Skin of body (tissue), 2 donors: ENCODE data around the gene PIGL. TPM values are rescaled to one million over a fixed set of nuclear protein-coding genes. Genes with fewer than 3 reads are reported as not detected.
A peak's percentile ranks its signal among the peaks of the same experiment; 100 is the strongest.
"Not testable (repeated sequence)": the region's sequence is repeated elsewhere in the genome, so short reads cannot be mapped to it uniquely, and the experiment has no call there.

Experiments used
- DNase-seq: peaks from one replicate; lab custom pipeline; 2025; lab: John Stamatoyannopoulos, UW
- total RNA-seq: library from RNA; depleted of rRNA; stranded (reverse); fragments of >200 nt; gene quantifications from one replicate; pipeline ENCODE4 v1.2.3, GENCODE V29; 2014

PIGL gene
- total RNA-seq, 1 donor from 2014 or later = 27.1 TPM

DNA sequence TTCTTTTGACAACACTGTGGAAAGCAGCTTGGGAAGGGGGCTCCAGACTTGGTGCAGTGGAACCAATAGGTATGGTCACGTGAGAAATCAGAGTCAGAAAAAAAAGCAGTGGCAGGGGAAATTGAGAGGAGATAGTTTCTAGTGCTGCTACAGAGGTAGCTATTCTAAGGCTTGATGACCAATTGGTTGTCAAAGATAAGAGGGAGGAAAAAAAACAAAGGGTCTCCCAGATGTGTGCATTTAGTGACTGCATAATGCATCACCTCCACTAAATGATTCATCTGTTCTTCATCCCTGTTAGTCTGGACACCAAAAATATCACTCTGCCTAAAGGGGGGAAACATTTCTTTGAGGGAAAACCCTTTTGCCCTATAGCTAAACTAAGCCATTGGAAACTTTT lies 56.5 kb downstream of the PIGL start:
- DNase-seq = no peak

DNA sequence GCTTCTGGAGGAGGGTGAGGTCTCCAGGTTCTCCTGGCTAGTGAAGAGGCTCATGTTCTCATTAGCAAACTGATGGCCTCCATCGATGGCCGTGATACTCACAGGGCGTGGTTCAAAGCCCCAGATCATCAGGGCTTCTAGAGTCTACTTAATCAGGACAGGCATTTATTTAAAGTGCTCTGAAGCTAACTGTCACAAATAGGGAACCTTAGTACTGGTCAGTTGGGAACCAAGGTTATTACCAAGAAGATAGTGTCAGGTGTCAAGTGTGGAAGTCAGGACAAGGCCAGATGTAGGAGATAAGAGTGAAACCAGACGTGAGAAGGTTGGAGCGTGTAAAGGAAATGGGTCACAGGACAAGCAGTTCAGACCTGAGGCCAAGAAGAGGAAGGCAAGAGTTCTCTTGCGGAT lies 56.9 kb downstream of the PIGL start:
- DNase-seq = no peak

DNA sequence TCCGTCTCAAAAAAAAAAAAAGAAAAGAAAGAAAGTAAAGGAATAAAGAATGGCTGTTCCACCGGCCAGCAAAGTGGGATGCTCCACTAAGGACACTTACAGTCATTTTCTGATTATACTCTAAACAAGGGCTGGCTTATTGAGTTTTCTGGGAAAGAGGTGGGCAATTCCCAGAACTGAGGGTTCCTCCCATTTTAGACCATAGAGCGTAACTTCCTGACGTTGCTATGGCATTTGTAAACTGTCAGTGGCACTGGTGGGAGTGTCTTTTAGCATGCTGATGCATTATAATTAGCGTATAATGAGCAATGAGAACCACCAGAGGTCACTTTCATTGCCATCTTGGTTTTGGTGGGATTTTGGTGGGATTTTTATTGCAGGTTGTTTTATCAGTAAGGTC lies 58.0 kb downstream of the PIGL start:
- no peak for DNase-seq

DNA sequence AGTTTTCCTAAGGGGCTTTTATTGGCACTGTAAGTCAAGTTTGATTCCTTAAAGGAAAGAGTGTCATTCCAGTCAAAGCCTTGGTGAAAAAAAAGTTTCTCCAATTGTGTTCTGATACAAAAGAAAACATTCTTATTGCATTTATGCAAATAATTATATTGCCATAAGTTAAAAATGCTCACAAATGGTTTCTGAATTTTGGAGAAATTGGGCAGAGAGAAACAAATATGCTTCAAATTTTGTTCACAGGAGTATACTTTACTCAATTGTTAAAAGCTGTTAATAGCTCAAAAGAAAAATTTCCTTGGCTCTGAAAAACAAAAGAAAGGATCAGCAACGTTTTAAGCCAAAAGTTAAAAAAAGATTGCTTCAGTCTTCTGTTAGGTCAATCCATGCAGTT lies 60.2 kb downstream of the PIGL start:
- DNase-seq = no peak

DNA sequence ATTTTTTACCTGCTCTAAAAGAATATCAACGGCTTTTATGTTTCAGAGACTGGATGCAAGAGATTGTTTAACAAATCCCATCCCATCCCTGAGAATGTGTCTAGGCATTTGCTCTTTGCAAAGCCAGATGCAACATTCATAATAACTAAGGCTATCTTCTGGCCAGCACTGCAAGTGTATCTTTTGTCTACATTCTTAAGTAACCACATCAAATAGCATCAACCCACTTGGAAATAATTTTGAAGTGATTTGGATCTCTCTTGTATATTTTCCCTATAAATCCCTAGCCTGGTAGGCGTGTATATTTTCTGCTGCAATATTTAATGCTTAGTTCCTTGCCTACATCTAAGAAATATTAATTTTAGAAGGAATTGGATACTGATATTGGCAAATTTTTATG lies 64.3 kb downstream of the PIGL start:
- no peak for DNase-seq

DNA sequence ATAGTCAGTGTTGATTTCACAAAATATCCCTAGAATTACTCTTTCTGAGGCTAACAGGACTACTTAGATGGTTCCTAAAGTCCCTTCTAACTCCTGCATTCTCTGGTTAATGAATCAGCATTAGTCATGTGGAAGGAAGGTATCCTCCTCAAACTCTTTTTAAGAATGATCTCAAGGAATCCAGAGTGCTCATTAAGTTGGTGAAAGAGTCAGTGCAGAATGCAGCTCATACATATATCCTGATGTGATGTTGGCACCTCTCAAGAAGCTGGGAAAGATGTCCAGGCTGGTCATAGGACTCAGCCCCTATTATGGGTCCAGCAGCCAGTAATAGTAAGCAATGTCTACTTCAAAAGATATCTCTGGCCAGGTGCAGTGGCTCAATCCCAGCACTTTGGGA lies 65.5 kb downstream of the PIGL start:
- no peak for DNase-seq

DNA sequence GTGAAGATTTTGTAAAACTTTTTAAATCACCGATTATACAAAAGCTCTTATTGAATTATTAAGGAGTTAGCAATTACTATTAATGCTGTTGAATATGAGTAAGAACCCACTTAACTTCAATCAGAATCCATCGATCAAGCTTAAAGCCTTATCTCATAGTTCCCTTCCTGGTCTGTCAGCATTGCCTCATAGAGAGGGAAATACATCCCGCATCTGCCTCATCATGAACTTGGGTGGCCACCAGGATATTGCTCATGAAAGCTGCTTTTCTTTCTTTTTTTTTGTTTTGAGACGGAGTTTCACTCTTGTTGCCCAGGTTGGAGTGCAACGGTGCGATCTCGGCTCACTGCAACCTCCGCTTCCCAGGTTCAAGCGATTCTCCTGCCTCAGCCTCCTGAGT lies 66.7 kb downstream of the PIGL start:
- DNase-seq = no peak

DNA sequence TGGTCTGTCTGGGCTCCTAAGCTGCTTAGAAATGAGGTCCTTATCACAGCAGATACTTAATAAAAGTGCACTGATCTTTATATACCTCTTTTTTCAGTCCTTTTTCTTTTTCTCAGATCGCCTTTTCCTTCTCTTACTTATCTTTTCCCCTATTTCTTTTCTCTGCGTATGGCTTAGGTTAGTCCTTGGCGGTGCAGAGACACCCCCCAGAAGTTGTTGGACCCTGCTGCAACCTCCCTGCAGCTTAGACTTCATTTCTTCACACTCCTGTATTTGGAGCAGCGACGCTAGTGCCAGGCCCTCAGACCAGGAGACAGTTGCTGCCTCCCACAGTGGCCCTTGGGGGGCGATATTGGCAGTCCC lies 68.6 kb downstream of the PIGL start:
- DNase-seq = no peak

DNA sequence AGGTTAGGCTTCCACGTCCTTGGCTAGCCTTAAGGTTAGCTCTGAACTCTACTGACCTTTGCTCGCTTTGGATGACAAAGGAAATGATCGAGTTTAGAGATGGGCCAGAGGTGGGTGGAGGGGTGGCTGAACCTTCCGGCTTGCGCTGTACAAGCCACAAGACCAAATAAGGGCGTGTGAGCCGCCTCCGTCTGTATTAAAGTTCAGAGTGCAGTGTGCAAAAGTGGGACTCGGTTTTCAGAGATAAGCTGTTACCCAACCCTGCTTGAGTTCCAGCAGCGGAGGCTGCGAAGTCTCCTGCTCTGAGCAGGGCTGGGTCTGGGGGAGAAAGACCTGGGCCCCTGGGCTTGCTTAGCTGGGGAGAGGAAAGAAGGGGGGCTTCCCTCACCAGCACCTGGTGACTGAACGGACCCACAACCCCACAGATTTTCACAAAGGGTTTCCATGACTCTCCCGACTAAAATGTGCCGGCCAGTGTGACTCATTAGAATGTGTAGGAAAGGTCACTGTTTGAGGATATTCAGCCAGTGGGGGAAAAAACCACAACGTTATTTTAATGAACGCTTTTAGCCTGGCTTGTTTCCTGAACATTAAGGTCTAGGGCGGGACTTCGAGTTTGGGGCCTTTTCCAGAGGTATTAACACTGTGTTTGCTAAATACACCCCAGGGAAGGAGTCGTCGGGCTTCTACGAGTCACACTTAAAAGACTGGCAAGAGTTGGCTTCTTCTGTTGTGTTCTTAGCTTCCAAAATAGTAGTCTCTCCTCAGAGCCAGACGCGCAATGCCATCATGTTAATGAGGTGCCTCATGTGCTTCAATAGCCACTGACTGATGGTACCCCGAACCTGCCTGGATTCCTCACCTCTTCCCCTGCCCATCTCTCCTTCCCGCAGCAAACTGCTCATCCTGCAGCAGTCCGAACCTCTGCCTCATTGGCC lies 69.3 kb downstream of the PIGL start:
- DNase-seq = peak; percentile 43

DNA sequence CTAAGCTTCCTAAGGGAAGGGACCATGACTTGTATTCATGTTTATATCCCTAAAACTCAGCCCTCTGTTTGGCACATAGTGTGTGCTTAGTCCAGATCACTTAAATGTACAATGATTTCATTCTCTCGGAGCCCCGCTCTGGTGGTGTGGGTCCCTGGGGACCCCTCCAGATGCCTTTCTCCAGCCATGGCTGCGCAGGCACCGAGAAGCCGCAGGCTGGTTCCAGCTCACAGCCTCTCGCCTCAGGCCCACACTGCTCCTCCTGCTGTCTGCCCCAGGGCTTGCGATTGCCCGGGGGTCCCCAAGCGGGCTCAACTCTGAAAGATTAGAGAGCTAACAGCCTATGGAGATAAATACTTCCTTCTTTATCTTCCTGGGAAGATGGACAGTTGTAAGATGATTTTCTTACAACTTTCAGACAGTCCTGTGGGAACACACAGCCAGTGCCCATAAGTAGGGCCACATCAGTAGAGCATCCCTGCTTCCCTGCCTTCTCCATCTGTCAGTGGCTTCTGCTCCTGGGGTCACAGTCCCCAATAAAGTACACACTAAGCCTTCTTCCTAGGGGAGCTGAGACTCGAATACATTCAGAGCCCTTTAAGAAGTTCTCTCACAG lies 70.0 kb downstream of the PIGL start:
- no peak for DNase-seq

DNA sequence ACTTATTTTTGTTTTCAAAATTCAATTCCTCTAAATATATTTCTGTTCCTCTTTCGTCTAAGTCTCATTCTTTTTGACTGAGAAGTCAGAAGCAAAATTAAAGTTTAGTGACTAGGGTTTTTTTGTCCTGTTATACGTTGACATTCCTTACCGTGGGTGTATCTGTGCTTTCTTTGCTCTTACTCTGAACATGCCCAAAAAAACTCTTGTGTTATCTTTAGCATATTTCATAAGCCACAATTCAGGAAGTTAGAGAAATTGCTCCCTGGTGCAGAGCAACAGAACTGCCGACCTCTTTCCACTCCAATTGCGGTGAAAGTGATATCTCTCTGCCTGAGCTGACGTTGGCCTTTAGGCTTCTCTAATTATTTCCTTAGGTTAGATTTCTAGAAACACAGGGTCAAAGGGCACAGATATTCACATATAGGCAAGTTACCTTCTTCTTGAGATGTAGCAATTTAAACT lies 70.6 kb downstream of the PIGL start:
- peak; percentile 16 for DNase-seq

DNA sequence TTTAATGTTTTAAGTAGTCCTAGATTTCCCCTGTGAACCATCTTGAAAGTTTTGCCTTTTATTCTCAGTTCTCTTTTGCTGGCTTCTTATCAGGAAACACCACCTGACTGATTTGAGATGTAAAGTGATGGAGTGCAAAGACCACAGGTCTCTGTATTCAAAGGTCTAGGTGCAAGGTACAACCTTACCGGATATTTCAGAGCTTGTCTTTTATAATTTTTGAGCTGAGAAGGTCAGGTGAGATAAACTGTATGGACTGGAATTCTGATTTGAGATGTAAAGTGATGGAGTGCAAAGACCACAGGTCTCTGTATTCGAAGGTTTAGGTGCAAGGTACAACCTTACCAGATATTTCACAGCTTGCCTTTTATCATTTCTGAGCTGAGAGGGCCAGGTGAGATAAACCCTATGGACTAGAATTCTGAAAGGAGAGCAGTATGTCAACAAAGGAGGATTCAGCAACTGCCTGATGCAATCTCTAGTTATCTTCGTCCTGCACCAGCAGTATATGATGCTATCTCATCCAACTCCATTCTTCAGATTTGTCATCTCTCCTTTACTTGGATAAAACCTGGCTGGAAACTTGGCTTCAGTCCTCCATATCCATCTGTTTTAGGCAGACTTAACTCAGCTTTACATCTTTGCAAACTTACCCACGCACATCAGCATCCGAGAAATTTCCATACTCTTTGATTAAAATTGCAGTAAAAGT lies 72.0 kb downstream of the PIGL start:
- DNase-seq = no peak

DNA sequence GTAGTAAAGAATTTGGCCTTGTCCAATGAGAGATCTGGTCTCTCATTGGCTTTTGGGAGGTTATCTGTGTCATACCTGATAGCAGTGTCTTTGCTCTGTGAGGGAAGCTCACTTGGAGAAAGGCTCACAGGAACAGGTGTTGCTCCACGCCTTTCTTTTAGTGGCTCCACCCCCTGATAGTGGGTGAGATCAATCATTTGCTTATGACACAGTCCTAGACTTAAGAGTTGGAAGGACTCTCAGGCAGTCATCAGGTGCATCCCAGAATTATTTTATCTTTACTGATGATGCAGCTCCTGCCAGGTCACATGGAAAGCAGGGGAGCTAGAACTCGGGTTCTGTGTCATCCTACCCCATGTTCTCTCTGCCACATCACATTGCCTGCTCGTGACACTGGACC lies 76.9 kb downstream of the PIGL start:
- no peak for DNase-seq

DNA sequence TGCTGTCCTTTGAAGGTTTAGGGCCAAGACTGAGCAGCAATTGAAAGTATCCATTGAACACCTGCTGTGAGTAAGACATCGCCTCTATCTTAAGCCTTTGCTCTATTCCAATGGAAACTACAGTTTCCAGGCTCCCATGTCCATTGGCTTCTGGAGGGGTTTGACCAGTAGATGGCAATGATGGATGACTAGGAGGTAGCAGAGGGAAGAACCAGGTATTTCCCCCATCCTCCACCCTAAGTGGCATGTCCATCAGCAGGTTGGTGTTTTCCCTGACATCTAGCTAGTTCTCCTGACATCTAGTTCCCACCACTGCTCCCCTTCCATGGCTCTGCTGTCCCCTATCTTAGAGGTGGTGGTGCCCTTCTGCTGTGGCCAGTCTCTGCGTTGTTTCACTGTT lies 77.5 kb downstream of the PIGL start:
- DNase-seq = no peak

DNA sequence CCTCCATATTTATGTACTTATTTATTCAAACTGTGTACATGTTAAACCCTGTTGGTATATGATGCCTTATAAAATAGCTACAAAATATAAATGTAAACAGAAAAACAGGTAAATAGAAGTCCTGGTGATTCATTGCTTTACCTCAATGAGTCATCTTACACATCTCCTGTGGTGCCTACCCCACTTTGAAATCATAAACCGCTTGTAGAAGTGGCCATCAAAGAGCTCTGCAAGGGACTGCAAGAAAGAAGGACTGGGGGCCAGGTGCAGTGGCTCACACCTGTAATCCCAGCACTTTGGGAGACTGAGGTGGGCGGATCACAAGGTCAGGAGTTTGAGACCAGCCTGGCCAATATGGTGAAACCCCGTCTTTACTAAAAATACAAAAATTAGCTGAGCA lies 79.1 kb downstream of the PIGL start:
- DNase-seq = not testable (repeated sequence)

DNA sequence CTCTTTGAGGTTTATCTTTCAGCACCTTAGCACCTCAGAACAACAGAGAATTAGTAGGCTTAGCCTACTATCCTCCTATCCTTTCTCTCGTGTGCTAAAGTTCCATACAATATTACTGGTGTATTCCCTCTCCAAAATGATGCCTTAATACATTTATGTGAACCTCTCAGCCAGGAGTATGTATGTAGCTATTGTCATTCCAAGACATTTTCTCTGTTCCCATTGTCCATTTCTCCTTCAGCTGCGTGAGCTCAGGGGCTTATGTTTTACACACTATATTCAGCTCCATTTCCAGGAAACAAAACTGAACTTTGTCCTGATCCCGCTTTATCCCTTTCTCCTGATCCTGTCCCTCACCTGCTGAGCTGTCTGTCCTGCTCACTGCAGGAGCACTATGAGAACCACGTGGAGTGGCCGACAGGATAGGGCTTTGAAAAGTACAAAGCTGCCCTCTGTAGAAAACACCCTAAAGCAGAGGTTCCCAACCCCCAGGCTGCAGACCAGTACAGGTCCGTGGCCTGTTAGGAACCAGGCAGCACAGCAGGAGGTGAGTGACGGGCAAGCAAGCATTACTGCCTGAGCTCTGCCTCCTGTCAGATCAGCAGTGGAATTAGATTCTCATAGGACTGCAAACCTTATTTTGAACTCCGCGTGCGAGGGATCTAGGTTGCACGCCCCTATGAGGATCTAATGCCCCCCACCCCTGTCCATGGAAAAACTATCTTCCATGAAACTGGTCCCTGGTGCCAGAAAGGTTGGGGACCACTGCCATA lies 80.5 kb downstream of the PIGL start:
- no peak for DNase-seq

DNA sequence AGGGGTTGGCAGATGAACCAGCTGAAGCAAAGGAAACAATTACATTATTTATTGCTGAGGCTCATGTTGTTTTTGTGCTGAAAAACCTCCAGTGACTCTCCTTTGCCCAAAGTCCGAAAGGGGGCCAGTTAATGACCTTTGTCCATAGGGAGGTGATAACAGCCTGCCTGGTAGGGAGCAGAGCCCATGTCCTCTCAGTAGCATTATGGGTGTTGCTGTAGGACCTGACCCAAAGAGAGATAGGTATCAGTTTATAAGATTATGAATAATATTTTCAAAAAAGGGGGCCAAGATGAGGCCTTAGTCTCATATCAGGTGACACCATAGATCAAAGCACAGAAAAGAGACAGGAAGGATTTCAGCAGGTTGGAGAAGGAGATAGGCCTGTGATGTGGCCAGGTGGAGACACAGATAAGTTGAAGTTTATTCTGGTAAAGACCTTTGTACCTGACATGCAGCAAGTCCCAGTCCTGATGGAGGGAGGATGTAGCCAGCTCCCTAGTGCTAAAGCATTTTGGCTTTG lies 81.2 kb downstream of the PIGL start:
- no peak for DNase-seq

DNA sequence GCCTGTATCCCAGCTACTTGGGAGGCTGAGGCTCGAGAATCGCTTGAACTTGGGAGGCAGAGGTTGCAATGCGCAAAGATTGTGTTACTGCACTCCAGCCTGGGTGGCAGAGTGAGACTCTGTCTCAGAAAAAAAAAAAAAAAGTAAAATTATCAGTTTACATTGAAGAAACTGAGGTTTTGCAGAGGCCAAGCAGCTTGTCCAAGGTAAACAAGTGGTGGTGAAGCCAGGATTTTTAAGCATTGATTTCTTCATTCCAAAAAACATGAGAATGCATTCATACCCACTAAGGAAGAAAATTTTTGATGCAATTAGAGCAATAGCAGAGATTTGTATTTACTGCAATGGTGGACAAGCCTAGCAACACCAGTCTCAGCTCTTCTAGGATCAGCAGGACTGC lies 83.5 kb downstream of the PIGL start:
- DNase-seq = no peak

DNA sequence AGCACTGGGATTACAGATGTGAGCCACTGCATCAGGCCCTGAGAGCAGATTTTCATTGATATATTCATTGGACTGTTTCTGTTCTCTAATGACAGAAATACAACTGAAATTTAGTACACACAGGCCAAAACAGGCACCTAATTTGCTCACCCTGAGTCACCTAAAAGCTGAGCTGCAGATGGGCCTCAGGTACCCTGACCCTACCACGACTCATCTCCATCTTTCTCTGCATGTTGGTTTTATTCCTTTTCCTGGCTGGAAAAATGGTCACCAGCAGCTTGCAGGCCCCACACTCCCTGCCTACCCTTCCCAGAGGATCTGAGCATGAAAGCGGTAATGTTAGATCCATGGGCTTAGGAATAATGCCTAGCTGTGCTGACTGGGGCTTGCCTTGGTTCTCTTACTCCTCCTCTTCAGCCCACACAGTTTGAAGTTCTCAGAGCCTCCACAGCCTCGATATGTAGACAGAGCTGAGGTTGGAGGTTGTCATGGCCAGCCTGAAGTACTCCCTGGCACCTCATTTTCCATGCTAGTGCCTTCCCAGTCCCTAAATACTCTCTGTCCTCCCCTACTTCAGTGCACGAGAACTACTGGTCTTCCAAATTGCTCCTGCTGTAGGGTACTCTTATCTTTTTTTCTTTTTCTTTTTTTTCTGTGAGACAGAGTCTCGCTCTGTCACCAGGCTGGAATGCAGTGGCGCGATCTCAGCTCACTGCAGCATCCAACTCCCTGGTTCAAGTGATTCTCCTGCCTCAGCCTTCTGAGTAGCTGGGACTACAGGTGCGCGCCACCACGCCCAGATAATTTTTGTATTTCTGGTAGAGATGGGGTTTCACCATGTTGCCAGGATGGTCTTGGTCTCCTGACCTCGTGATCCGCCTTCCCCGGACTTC lies 85.2 kb downstream of the PIGL start:
- no peak for DNase-seq

DNA sequence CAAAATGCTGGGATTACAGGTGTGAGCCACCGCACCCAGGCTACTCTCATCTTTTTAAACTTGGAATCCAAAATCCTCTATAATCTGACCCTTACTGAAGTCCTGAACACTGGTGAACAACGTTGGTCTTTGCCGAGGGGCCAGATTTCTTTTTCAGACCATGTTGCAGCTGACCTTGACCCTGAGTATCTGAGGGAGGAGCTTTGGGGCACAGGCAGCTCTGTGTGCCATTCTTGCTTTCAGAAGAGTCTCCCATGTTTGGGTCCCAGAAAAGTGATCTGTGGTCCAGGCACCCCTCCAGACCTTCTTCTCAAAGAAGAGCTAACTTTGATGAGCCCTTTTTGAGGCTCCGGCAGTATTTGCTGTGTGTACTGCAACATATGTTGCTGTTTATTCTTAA lies 85.8 kb downstream of the PIGL start:
- DNase-seq = no peak
